Suprapubic skin (tissue), 4 donors: ENCODE results near the gene STON2.

Experiments used
- CTCF ChIP-seq, 2 donors: fragments of 200-600 bp in 1 of 2; fragments of 450-650 bp in 1 of 2; sonication (generic) in 1 of 2; IDR thresholded peaks; one replicate each; pipeline ENCODE4 v1.5.1; 2016 to 2019; ENCODE audit warnings: antibody characterized with exemption in 2 of 2, mild to moderate bottlenecking in 1 of 2, moderate library complexity in 1 of 2
- EP300 ChIP-seq: sonication (generic); formaldehyde crosslinking; IDR thresholded peaks from one replicate; pipeline ENCODE4 v1.6.1; 2017; ENCODE audit warnings: antibody characterized with exemption
- POLR2A ChIP-seq, 2 donors: fragments of 450-650 bp; IDR thresholded peaks; one replicate each; pipeline ENCODE4 v1.6.1; 2017; ENCODE audit warnings: antibody characterized with exemption in 2 of 2, mild to moderate bottlenecking in 2 of 2, moderate library complexity in 2 of 2
- POLR2AphosphoS5 ChIP-seq, 3 donors: sonication (generic); formaldehyde crosslinking; IDR thresholded peaks; one replicate each; pipeline ENCODE4 v1.6.1; 2017; ENCODE audit warnings: antibody characterized with exemption in 3 of 3

DNA sequence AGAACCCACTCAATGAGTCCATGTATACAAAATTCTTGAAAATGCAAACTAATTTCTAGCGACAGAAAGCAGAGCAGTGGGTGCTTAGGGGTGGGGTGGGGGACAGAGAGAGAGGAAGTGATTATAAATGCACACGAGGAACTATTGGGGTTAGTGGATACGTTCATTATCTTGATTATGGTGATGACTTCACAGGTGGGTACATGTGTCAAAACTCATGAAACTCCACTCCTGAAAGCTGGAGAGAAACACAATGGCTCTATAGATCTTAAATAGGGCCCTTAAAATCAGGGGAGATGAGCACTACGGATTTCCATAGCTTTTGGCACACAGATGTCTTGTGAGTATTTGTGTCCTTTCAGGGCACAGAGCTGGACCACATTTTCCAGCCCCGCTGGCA lies 59.9 kb downstream of the STON2 start:
- TF ChIP-seq CTCF (IDR thresholded peaks at IDR 0.05) (no peak), POLR2AphosphoS5 (IDR thresholded peaks at IDR 0.05) (no peak), POLR2A (IDR thresholded peaks at IDR 0.05) (no peak), EP300 (no peak)
